Fibroblast of skin of back (primary cell): Measurements from ENCODE around the gene CENPF.

Experiments
- DNase-seq: peaks from one replicate; pipeline ENCODE4 v3.0.0-alpha.2; 2013

CENPF gene

DNA sequence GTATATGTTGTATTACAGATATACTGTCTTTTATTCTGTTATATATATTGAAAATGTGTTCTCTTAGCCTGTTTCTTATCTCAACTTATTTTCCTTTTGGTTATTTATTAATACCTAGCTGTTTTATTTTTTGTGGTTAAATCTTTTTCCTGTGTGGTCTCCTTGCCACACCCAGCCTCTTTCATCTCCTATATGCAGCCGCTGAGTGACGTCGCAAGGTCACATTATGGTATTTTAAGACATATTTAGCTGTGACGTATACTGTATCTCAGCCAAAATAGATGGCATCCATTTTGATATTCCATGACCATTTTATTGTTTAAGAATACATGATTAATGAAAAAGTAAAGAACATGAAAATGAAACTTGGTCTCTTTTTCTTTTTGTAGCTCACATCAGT lies 29.1 kb downstream of the CENPF start:
- no peak for DNase-seq

GRCh38 chr1:214633686-214634085 lies 30.7 kb downstream of the CENPF start:
- DNase-seq: no peak

DNA sequence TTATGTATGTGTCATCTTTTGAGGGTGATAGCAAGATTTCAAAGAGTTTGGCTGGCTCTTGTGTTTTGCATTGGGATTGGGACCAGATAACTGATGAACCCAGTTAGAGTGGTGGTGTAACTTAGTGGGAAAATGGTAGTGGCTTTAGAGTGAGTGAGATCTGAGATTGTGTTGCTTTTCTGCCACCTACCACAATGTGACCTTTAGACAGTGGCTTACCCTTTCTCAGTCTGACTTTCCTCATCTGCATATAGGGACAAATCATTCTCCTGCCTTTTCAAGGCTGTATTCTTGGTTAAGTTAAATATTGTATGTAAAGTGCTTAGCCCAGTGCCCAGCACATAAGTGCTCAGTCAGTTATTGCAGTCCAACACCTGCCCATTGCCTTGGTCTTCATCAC lies 31.3 kb downstream of the CENPF start:
- DNase-seq: no peak

DNA sequence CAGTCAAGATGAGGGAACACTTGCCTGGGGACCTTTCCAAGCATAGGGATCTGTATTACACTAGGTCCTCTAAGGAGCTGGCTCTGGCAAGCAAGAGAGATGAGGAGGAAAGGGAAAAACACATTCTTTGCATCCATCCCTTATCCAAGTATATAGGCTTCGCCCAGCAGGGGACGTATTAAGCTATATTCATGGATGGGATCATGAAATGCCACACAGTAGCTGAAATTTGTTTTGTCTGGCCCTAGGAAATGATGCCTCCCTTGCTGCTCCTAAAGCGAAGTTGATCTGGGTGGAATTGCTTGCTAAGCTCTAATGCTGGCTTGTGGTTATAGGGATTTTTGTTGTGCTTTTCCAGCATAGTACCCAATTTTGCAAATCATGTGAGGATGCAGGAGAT lies 32.1 kb downstream of the CENPF start:
- DNase-seq: no peak

GRCh38 chr1:214635506-214635905 lies 32.5 kb downstream of the CENPF start:
- DNase-seq: no peak

DNA sequence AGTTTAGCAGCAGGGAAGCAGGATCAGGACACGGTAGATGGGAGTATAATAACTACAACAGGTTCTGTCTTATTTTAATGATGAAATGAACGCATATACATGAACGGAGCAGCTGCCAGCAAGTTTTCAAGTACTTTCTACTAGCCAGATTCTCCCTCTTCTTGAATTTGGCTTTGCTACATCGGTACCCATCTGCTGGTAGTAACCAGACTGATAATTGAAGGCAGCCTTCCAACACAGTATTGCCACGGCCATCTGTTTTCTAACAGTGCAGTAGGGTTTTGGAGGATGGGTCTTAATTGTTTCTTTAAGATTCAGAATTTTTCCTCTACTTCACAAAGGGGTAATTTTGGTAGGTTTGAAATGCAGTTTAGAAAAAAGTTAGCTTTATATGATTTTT lies 33.4 kb downstream of the CENPF start:
- no peak for DNase-seq

GRCh38 chr1:214637125-214637524 lies 34.1 kb downstream of the CENPF start:
- no peak for DNase-seq

DNA sequence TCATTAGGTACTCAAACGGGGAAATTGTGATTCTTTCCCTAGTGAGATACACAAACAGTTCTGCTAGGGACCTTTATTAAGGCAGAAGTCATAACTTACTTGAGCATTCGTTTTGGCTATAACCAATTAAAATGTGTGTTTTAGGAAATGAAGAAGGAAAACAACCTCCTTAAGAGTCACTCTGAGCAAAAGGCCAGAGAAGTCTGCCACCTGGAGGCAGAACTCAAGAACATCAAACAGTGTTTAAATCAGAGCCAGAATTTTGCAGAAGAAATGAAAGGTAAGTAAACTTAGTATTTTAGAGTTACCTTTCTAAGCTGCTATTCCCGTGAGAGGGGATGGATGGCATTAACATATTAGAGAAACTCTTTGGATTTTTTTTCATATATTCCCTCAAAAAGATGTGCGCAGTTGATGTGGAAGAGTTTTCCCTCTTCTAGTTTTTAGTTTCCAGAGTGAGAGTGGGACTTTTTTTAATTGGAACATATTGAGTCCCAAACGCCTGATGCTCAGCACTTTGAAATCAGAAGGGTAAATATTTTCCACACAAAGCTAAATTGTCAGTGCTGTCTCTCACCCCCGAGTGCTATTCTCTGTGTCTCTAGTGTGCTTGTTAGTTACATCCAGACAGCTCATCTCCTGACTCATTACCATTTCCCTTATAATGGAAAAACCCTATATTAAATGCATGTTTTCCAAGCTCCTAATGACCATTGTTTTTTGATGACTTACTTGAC lies 34.9 kb downstream of the CENPF start:
- peak; percentile 54 for DNase-seq

GRCh38 chr1:214638459-214638807 lies 35.4 kb downstream of the CENPF start:
- DNase-seq: no peak

GRCh38 chr1:214638997-214639396 lies 36.0 kb downstream of the CENPF start:
- DNase-seq: peak; percentile 74

DNA sequence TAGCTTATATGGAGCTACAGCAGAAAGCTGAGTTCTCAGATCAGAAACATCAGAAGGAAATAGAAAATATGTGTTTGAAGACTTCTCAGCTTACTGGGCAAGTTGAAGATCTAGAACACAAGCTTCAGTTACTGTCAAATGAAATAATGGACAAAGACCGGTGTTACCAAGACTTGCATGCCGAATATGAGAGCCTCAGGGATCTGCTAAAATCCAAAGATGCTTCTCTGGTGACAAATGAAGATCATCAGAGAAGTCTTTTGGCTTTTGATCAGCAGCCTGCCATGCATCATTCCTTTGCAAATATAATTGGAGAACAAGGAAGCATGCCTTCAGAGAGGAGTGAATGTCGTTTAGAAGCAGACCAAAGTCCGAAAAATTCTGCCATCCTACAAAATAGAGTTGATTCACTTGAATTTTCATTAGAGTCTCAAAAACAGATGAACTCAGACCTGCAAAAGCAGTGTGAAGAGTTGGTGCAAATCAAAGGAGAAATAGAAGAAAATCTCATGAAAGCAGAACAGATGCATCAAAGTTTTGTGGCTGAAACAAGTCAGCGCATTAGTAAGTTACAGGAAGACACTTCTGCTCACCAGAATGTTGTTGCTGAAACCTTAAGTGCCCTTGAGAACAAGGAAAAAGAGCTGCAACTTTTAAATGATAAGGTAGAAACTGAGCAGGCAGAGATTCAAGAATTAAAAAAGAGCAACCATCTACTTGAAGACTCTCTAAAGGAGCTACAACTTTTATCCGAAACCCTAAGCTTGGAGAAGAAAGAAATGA lies 37.6 kb downstream of the CENPF start:
- DNase-seq: peak; percentile 43

GRCh38 chr1:214641214-214641895 lies 38.4 kb downstream of the CENPF start:
- no peak for DNase-seq

DNA sequence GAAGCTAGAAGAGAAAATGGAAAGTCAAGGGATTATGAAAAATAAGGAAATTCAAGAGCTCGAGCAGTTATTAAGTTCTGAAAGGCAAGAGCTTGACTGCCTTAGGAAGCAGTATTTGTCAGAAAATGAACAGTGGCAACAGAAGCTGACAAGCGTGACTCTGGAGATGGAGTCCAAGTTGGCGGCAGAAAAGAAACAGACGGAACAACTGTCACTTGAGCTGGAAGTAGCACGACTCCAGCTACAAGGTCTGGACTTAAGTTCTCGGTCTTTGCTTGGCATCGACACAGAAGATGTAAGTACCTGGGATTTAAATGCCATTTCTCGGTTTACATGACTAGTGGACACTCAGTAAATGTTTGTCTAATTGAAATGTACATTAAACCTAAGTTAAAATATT lies 40.0 kb downstream of the CENPF start:
- no peak for DNase-seq

DNA sequence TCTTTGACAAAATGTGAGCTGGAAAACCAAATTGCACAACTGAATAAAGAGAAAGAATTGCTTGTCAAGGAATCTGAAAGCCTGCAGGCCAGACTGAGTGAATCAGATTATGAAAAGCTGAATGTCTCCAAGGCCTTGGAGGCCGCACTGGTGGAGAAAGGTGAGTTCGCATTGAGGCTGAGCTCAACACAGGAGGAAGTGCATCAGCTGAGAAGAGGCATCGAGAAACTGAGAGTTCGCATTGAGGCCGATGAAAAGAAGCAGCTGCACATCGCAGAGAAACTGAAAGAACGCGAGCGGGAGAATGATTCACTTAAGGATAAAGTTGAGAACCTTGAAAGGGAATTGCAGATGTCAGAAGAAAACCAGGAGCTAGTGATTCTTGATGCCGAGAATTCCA lies 42.7 kb downstream of the CENPF start:
- DNase-seq: no peak

- DNase-seq: no peak
Observed at GRCh38 chr1:214648801-214649200, 45.8 kb downstream of the CENPF start.

- no peak for DNase-seq
Observed at GRCh38 chr1:214649607-214650006, 46.6 kb downstream of the CENPF start.

GRCh38 chr1:214650664-214651063 lies 47.7 kb downstream of the CENPF start:
- no peak for DNase-seq

DNA sequence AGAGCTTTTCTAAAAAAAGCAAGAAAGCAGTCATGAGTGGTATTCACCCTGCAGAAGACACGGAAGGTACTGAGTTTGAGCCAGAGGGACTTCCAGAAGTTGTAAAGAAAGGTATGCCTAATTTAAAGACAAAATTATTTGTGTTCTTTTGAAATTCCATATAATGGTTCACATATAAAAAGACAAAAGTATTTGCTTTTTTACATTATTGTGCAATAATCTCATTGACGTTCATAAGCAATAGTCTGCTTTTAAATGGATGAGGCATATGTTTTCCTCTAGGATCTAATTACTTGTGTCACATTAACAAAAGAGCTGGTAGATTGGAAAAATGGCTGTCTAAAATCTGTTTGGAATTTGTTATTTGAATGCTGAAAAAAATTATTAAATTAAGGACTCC lies 54.3 kb downstream of the CENPF start:
- no peak for DNase-seq

DNA sequence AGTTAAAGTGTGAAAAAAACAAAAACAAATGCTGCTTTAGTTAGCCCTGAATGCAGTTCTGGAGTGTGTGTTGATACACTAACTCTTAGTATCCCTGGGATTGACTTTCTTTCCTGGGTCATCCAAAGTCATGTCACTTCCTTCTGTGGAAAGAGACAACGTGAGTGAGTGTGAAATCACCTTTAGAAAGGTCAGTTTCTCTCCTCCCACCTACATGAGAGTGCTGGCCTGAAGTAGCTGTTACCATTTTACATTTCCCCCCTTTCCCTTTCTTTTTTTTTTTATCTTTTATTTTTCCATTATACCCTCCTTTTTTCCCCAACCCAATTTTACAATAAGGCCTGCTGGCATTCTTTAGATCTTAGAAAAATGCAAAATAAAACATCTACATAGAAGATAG lies 55.2 kb downstream of the CENPF start:
- DNase-seq: no peak

GRCh38 chr1:214658785-214659184 lies 55.8 kb downstream of the CENPF start:
- peak; percentile 41 for DNase-seq

DNA sequence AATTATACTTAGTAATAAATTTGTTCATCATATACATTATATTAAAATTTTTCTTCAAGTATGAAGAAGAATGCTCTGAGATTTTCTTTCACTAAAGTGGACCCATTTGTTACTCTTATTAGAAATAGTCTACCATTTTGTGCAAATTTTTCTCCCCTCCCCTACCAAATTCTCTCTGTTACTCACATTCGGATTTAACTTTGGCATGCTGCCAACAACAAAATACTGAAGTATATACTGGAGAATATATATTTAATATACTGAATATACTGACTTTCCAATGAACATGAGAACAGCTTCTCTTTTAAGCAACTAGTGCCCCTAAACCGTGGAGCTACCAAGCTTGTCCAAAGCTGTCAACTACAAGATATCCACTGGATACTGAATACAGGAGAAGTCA lies 57.2 kb downstream of the CENPF start:
- DNase-seq: no peak

- DNase-seq: peak; percentile 77
Observed at GRCh38 chr1:214660900-214661299, 57.9 kb downstream of the CENPF start.

DNA sequence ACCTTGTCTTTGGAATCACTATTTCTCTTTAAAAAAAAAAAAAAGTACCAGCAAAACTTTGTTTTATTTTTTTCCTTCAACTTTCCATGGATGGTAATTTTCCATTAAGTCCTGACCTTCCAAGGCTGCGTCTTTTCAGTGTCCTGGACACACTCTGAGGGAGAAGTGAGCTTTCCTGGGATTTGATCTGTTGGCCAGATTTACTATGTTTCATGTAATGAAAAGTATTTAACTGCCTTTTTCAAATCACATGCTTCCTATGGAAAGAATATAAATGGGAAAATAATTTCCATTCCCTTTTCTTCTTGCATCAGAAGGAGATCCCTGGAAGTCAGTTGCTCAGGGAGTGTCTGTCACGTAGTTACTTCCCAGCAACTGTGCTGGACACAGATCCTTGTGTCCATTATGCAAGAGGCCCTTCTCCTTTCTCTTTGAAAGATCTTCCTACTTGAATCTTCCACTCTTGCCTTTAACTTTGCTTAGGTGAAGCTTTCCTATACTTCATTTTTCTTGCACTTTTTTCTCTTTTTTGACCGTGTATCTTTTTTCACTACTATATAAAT lies 59.3 kb downstream of the CENPF start:
- DNase-seq: no peak
